Endothelial cell of umbilical vein (primary cell): ENCODE measurements around the gene VASN. TPM values are rescaled to one million over a fixed set of nuclear protein-coding genes. Genes with fewer than 3 reads are reported as not detected.

Source experiments
- BruUV-seq: library from RNA; stranded (reverse); fragments of 400-500 nt; replicated peaks from 2 replicates; lab custom pipeline; 2021; lab: Mats Ljungman, UMichigan
- CTCF ChIA-PET: fragments of 300-600, 350-600 bp; sonication (Branson Sonifier 250); formaldehyde crosslinking; loops from one replicate; lab custom pipeline; 2021; ENCODE audit warnings: antibody characterized with exemption, inconsistent platforms; lab: Charles Lee
- POLR2A ChIA-PET: fragments of 300-600, 350-600 bp; sonication (Branson Sonifier 250); formaldehyde crosslinking; loops from one replicate; lab custom pipeline; 2021; ENCODE audit warnings: antibody characterized with exemption, inconsistent platforms; lab: Charles Lee
- DNase-seq: peaks from one replicate; pipeline ENCODE4 v3.0.0-alpha.2; 2011; ENCODE audit warnings: low read depth, low spot score
- FAIRE-seq: peaks from 2 replicates; lab custom pipeline; 2011; peaks lifted over from hg19 to GRCh38; lab: Jason Lieb, UNC
- H2AFZ ChIP-seq: 2 replicates; pipeline ENCODE4 v1.6.0; 2012; ENCODE audit warnings: low read depth, low read length, control low read depth, inconsistent platforms
- H3K27ac ChIP-seq: 2 replicates; pipeline ENCODE4 v1.5.1; 2011; ENCODE audit warnings: low read depth, mild to moderate bottlenecking, control low read depth, low read length, moderate library complexity; ENCODE audit not compliant: insufficient read depth
- H3K27me3 ChIP-seq, 2 experiments: 2 replicates each; pipeline versions ENCODE4 v1.6.0 to v1.6.1; 2011; ENCODE audit warnings: low read length in 2 of 2, mixed read lengths in 1 of 2; ENCODE audit not compliant: control insufficient read depth in 2 of 2, insufficient read depth in 2 of 2
- H3K36me3 ChIP-seq, 2 experiments: 2 replicates in 1 of 2; 3 replicates in 1 of 2; pipeline ENCODE4 v1.5.1; 2011; ENCODE audit warnings: low read length in 2 of 2, mild to moderate bottlenecking in 1 of 2, moderate library complexity in 1 of 2; ENCODE audit not compliant: control insufficient read depth in 2 of 2, insufficient read depth in 2 of 2; ENCODE audit errors: extremely low read depth in 1 of 2
- H3K4me1 ChIP-seq: 3 replicates; pipeline ENCODE4 v1.5.1; 2011; ENCODE audit warnings: mild to moderate bottlenecking, low read length; ENCODE audit not compliant: control insufficient read depth, insufficient read depth; ENCODE audit errors: extremely low read depth
- H3K4me2 ChIP-seq: 2 replicates; pipeline ENCODE4 v1.6.1; 2011; ENCODE audit warnings: low read length, control low read depth, mixed read lengths; ENCODE audit not compliant: insufficient read depth
- H3K4me3 ChIP-seq, 3 experiments: fragments of 200-600 bp in 1 of 3; sonication (generic), shearing (Covaris generic) in 1 of 3; replicated peaks in 1 of 3; 2 replicates each; pipeline ENCODE4 v1.5.1; 2011 to 2016; ENCODE audit warnings: control low read depth in 3 of 3, low read length in 3 of 3, mild to moderate bottlenecking in 2 of 3, inconsistent platforms in 1 of 3, low read depth in 1 of 3, moderate library complexity in 1 of 3; ENCODE audit not compliant: insufficient read depth in 1 of 3
- H3K79me2 ChIP-seq: 2 replicates; pipeline ENCODE4 v1.6.0; 2012; ENCODE audit warnings: low read length, inconsistent platforms; ENCODE audit not compliant: control insufficient read depth, insufficient read depth
- H3K9ac ChIP-seq: replicated peaks from 2 replicates; pipeline ENCODE3; 2011; ENCODE audit warnings: low read length, control low read depth; ENCODE audit not compliant: insufficient read depth; ENCODE audit errors: extremely low read depth
- H3K9me1 ChIP-seq: replicated peaks from 3 replicates; pipeline ENCODE4 v1.6.0; 2011; ENCODE audit warnings: mild to moderate bottlenecking, low read length; ENCODE audit not compliant: control insufficient read depth, insufficient read depth; ENCODE audit errors: extremely low read depth
- H3K9me3 ChIP-seq: replicated peaks from 2 replicates; pipeline ENCODE4 v1.5.1; 2012; ENCODE audit warnings: low read length, inconsistent platforms; ENCODE audit not compliant: control insufficient read depth, insufficient read depth
- H4K20me1 ChIP-seq: replicated peaks from 2 replicates; pipeline ENCODE3; 2011; ENCODE audit warnings: mild to moderate bottlenecking, low read length; ENCODE audit not compliant: control insufficient read depth, insufficient read depth; ENCODE audit errors: extremely low read depth
- FOS ChIP-seq: IDR thresholded peaks from 2 replicates; pipeline ENCODE4 v1.6.1; 2011; ENCODE audit warnings: mild to moderate bottlenecking, low read length, moderate library complexity, borderline replicate concordance; ENCODE audit not compliant: insufficient read depth
- GATA2 ChIP-seq: IDR thresholded peaks from 2 replicates; pipeline ENCODE4 v1.7.0; 2011; ENCODE audit warnings: low read depth, mild to moderate bottlenecking, moderate library complexity, mixed read lengths, low read length; ENCODE audit not compliant: insufficient read length, insufficient read depth
- POLR2A ChIP-seq: IDR thresholded peaks from 2 replicates; pipeline ENCODE4 v1.6.1; 2012; ENCODE audit warnings: low read depth, mild to moderate bottlenecking, control low read depth, low read length
- POLR2AphosphoS5 ChIP-seq: IDR thresholded peaks from 2 replicates; pipeline ENCODE4 v1.6.1; 2012; ENCODE audit warnings: low read depth, mild to moderate bottlenecking, control low read depth, low read length, moderate library complexity; ENCODE audit not compliant: insufficient read depth
- dilution Hi-C: fragments of 300-500 bp; cut with MboI; formaldehyde crosslinking; loops from one replicate; pipeline ENCODE4 v1.15.0; 2019; ENCODE audit warnings: low sequenced_read_pairs; ENCODE audit not compliant: extremely low pct_ligation_motif_present
- intact Hi-C: fragments of 100-400 bp; cut with micrococcal nuclease; formaldehyde crosslinking; loops from one replicate; pipeline ENCODE4 v1.10.0; 2022
- polyA plus RNA-seq, 4 experiments: library from polyadenylated mRNA; depleted of rRNA in 3 of 4; stranded (reverse) in 3 of 4; unstranded in 1 of 4; fragments of >200 nt; gene quantifications; 2 replicates each; pipeline versions ENCODE4 v1.2.1 to v1.2.3, GENCODE V29; 2011 to 2012; ENCODE audit warnings: missing spikeins in 1 of 4
- total RNA-seq: library from RNA; stranded (reverse); gene quantifications from 2 replicates; pipeline ENCODE4 v1.2.3, GENCODE V29; 2021
- TF ChIP-seq, protein P1 (sequence below), 2 donors: IDR thresholded peaks; 1 replicate in 1 of 2; 2 replicates in 1 of 2; pipeline ENCODE4 v1.5.1; 2011; ENCODE audit warnings: low read length in 2 of 2, mild to moderate bottlenecking in 2 of 2, moderate library complexity in 2 of 2, control low read depth in 1 of 2, inconsistent platforms in 1 of 2, low read depth in 1 of 2; ENCODE audit not compliant: insufficient read depth in 1 of 2; ENCODE audit errors: extremely low read depth in 1 of 2

VASN gene
- total and polyA plus RNA-seq, 2 donors (not counting 3 experiments of a cell fraction or from before 2014, with no cell fraction given), result 0.41 to 0.42 TPM

GRCh38 chr16:4380119-4381063 is 8.7 kb downstream of the VASN start:
- TF ChIP-seq POLR2AphosphoS5 (no peak), FOS (no peak), GATA2 (no peak), POLR2A (no peak)
- TF ChIP-seq, protein P1, sequence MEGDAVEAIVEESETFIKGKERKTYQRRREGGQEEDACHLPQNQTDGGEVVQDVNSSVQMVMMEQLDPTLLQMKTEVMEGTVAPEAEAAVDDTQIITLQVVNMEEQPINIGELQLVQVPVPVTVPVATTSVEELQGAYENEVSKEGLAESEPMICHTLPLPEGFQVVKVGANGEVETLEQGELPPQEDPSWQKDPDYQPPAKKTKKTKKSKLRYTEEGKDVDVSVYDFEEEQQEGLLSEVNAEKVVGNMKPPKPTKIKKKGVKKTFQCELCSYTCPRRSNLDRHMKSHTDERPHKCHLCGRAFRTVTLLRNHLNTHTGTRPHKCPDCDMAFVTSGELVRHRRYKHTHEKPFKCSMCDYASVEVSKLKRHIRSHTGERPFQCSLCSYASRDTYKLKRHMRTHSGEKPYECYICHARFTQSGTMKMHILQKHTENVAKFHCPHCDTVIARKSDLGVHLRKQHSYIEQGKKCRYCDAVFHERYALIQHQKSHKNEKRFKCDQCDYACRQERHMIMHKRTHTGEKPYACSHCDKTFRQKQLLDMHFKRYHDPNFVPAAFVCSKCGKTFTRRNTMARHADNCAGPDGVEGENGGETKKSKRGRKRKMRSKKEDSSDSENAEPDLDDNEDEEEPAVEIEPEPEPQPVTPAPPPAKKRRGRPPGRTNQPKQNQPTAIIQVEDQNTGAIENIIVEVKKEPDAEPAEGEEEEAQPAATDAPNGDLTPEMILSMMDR (IDR thresholded peaks at IDR 0.05; ENCODE audit: extremely low read depth in 1 of 2, insufficient read depth in 1 of 2, low read depth in 1 of 2, low read length in 2 of 2), result no peak
- no peak for FAIRE-seq

More at GRCh38 chr16:4380119-4381063, 8.7 kb downstream of the VASN start:
- Histone ChIP-seq H3K27me3 (no peaks in the 10 kb centered on the region), H3K36me3 (peaks cover 0 to 1% of the 10 kb centered on the region in 2 experiments), H3K27ac (no peak overlapping the region), H2AFZ (no peak overlapping the region), H3K4me1 (peaks cover 12% of the 10 kb centered on the region), H3K79me2 (no peaks in the 10 kb centered on the region), H4K20me1 (no peaks in the 10 kb centered on the region), H3K4me3 (no peak overlapping the region), H3K9me3 (no peaks in the 10 kb centered on the region), H3K9me1 (no peaks in the 10 kb centered on the region), H3K4me2 (no peak overlapping the region), H3K9ac (no peak overlapping the region)
- intact Hi-C loops (no loop called here), dilution Hi-C loops (no loop called here)
- ChIA-PET CTCF (interaction anchor here (0.8 to 2.1 kb wide), 4 partner anchors 15 to 119 kb away, joined by 3 to 8 read pairs (median 4); no protein-coding TSS in a partner anchor), POLR2A (no interaction called here)
- DNase-seq, result peak; percentile 42
- BruUV-seq, result no TSS peak
